GM21360 (cell line): Measurements from ENCODE around the gene ARL15.
A peak's percentile ranks its signal among the peaks of the same experiment; 100 is the strongest.

Experiments
- ATAC-seq: cut with Tn5 transposase; IDR thresholded peaks from one replicate; pipeline ENCODE4 v1.9.1; 2021; ENCODE audit warnings: mild to moderate bottlenecking, moderate library complexity; ENCODE audit not compliant: unreplicated experiment

Gene ARL15

GRCh38 chr5:54315736-54316528, 5.6 kb upstream of the ARL15 start:
- ATAC-seq = no peak

GRCh38 chr5:54313311-54314270, 3.2 kb upstream of the ARL15 start:
- ATAC-seq = no peak

DNA sequence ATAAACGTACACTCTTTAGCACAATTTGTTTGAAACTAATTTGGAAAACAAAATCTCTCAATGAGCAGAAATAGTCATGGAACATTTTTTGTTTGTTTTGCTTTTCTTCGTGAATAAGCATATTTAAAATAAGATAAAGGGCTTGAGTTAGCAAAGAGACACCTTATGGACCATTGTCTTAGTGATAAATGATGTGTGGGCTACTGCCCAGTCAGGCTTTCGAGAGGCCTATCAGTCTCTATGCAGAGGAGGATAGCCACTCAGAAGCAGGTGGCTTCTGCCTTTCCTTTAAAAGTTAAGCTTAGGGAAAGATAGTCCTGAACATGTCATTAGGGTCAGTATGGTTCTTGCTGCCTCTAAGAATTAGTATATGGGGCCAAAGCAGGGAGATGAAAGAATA, 2.1 kb upstream of the ARL15 start:
- ATAC-seq = no peak

GRCh38 chr5:54311176-54311677, 854 bp upstream of the ARL15 start:
- no peak for ATAC-seq

DNA sequence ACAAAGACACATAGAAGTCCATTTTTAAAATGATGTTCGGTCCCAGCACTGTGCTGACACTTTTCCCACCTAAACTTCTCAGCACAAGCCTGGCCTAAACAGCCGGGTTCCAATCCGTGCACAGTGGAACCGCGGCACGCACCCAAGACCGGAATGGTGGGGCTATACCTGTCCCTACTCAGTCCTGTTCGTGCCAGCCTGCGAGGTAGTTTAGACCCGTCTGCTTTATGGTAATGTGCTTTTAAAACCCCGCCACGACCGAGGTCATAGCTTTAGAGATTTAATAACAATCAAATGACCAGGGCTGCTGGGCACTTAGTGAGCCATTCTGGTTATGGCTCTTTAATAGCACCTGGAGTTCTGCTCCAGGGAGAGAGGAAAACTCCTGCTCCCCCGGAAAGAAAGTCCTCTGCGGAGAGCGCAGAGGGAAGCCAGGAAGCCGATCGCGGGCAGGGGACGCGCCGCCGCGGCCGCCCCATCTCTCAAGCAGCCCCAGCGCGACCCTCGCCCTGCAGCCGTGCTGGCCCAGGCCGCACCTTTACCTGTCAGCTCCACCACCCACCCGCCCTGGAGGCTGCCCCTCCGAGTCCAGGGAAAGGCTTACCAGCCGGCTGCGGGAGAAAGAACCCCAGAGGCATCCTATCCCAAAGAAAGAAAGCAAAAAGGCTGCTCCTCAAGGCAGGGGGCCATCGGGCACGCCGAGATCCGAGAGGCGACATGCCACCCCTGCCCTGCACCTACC, 511 bp downstream of the ARL15 start:
- peak; percentile 28 for ATAC-seq

DNA sequence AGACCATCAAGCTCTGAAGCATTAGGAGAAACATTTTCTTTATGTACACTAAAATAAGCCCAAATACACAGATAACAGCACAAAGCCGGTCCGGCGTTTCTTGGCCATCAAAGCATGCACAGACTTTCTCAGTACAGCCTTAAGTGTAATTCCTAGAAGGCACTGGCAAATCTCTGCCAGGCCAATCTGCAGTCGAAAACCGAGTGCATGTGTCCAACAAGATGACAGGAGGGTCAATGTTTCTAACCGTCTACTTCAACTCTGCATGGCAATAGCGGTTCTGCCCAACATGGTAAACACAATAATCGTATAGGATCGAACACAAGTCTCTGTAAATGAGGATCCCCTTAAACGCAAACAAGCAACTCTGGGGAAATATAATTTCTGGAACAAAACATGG, 1.1 kb downstream of the ARL15 start:
- no peak for ATAC-seq

- ATAC-seq = no peak
Observed at GRCh38 chr5:54307583-54307982, 2.8 kb downstream of the ARL15 start.

GRCh38 chr5:54306893-54307292, 3.5 kb downstream of the ARL15 start:
- ATAC-seq = no peak

DNA sequence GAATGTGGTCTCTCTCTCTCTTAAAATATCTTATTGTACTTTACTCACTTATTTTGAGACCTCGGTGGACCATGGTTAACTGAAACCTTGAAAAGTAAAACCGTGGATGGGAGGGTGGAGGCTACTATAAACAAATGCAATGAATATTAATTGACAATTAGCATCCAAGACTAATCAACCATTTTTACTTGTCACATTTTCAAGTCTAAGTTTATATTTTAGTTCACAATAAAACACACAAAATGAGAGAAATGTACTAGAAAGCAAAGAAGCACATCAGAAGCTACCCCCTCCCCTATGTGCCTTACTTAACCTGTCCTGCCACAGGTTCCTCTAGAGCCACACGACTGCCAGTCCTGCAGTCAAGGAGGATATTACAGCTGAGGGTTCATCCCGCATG, 4.6 kb downstream of the ARL15 start:
- ATAC-seq = no peak

GRCh38 chr5:54304040-54304439, 6.3 kb downstream of the ARL15 start:
- ATAC-seq = no peak

DNA sequence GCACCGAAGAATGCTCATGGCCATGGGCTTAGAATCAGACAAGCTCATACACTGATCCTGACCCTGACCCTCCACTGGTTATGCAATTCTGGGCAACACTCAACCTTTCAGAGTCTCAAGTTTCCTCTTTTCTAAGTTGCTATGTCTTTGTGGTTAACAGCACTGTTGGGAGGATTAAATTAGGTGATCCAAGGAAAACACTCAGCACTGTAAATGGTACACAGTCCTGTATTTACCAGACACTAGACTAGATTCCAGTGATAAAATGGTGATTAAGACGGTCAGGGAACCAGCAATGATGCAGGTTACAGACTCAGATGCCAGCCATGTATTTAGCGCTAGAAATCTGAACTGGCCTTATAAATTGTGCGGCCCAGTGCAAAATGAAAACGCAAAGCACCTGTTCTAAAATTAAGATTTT, 8.1 kb downstream of the ARL15 start:
- ATAC-seq = no peak

- ATAC-seq = no peak
Observed at GRCh38 chr5:54301849-54302248, 8.5 kb downstream of the ARL15 start.

- no peak for ATAC-seq
Observed at GRCh38 chr5:54301220-54301619, 9.2 kb downstream of the ARL15 start.

GRCh38 chr5:54298947-54299346, 11.4 kb downstream of the ARL15 start:
- no peak for ATAC-seq

DNA sequence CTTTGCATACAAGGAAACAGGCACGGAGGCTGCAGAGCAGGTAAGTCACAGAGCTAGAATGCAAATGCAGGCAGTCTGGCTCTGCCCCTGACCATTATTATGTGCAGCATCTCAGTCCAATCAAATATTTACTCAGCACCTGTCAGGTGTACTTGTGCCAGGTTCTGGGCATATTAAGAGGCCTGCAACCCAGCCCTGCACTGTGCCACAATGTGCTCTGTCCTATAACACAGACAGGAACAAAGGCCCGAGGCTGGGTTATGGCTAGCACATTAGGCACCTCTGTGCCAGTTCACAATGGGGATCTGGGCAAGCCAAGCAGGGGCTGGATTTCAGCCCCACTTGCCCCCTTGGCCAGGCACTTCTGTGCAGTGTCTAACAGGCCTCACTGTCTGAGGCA, 14.0 kb downstream of the ARL15 start:
- no peak for ATAC-seq

DNA sequence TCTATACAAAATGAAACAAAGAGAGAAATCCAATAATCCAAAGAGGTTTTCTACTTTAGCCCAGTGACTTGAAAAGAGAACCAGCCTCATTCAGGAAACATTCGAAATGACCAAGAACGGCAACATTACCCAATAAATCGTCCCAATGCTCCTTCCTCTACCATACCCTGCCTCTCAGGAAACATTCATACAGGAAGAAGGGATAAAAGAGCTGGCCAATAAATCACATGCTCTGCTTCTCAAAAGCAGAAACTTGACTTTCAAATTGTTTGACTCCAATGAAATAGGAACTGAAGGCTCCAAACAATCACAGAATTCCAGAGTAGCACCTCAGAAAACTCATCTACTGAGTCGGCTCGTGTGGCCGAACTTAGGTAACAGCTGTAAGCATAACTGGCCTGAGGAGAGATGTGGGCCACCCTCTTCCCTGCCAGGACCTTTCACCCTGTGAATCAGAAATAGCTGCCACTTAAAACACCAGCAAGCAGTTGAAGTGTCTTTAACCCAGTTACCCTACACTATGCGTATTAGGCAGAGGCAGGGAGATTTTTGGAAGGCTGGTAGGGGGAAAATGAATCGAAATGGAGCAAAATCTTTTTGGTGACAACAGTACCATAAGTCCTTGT, 14.6 kb downstream of the ARL15 start:
- no peak for ATAC-seq

DNA sequence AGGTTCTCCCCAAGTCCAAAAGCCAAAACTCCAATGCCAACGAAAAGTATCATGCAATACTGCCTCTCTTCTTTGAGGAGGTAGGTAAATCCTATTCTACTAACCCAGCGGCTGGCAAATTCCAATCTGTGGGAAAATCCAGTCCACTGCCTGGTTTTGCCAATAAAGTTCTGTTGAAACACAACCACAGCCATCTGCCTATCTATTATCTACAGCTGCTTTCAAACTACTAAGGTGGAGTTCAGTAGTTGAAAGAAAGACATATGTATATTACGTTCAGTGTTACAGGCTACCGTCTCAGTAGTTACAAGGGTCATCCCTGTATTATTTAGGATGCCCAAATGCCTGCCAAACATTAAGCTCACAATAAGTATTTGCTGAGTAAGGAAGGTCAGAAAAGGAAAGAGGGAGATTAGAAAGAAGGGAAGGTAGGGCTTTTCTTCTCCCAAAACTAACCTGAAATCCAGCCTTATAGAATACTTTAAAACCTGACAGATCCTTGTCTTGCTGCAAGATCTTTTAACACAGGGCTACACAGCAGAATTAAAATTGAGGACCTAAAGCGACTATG, 16.2 kb downstream of the ARL15 start:
- ATAC-seq = no peak

GRCh38 chr5:54292866-54293265, 17.5 kb downstream of the ARL15 start:
- no peak for ATAC-seq

DNA sequence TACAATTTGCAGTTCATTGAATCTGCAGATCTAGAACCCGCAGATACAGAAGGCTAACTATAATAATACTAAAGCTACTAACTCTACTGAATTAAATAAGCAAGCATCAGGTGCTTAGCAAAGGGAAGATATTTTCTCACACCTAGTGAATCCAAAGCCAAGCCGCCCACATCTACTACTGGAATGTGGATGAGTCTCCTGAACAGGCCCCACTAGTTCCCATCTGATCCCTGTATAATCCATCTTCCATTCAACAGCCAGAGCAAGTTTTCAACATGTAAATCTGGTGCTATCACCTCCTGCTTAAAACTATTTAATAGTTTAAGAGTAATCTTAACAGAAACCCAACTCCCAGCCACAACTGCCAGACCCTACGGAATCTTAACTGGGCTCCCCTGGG, 18.9 kb downstream of the ARL15 start:
- ATAC-seq = no peak

GRCh38 chr5:54289769-54290168, 20.6 kb downstream of the ARL15 start:
- no peak for ATAC-seq
